RWPE2 (cell line): ENCODE data around the gene SP140L.
"Not testable (repeated sequence)": the region's sequence is repeated elsewhere in the genome, so short reads cannot be mapped to it uniquely, and the experiment has no call there.

ENCODE experiments used
- ATAC-seq: fragments of 200-7000 bp; cut with Tn5 transposase; 3 replicates; pipeline ENCODE4 v1.9.1; 2021; ENCODE audit warnings: low read depth
- DNase-seq: peaks from one replicate; pipeline ENCODE4 v3.0.0-alpha.2; 2020; ENCODE audit warnings: low spot score
- H3K27ac ChIP-seq: fragments of 450-650 bp; 2 replicates; pipeline ENCODE4 v1.5.1; 2017; ENCODE audit warnings: mild to moderate bottlenecking; ENCODE audit not compliant: poor library complexity, severe bottlenecking
- H3K27me3 ChIP-seq: fragments of 250-450 bp; sonication (Bioruptor Pico); 2 replicates; pipeline ENCODE4 v1.5.1; 2021; ENCODE audit warnings: mild to moderate bottlenecking, moderate library complexity; ENCODE audit not compliant: insufficient read depth, poor library complexity, severe bottlenecking
- H3K36me3 ChIP-seq: fragments of 250-450 bp; sonication (Bioruptor Pico); 2 replicates; pipeline ENCODE4 v1.5.1; 2020; ENCODE audit warnings: low read depth, mild to moderate bottlenecking, moderate library complexity
- H3K4me1 ChIP-seq: fragments of 250-450 bp; sonication (Bioruptor Pico); 2 replicates; pipeline ENCODE4 v1.5.1; 2021; ENCODE audit warnings: mild to moderate bottlenecking, moderate library complexity; ENCODE audit not compliant: insufficient read depth, poor library complexity, severe bottlenecking
- H3K4me3 ChIP-seq: fragments of 250-450 bp; sonication (Bioruptor Pico); 2 replicates; pipeline ENCODE4 v1.5.1; 2021; ENCODE audit warnings: mild to moderate bottlenecking, moderate library complexity; ENCODE audit not compliant: severe bottlenecking
- H3K9me3 ChIP-seq: fragments of 250-450 bp; sonication (Bioruptor Pico); 2 replicates; pipeline ENCODE4 v1.5.1; 2021; ENCODE audit warnings: mild to moderate bottlenecking, moderate library complexity; ENCODE audit not compliant: severe bottlenecking
- CTCF ChIP-seq: fragments of 450-650 bp; IDR thresholded peaks from one replicate; pipeline ENCODE4 v1.5.1; 2017; ENCODE audit warnings: mild to moderate bottlenecking, moderate library complexity; ENCODE audit not compliant: poor library complexity, severe bottlenecking

SP140L gene

DNA sequence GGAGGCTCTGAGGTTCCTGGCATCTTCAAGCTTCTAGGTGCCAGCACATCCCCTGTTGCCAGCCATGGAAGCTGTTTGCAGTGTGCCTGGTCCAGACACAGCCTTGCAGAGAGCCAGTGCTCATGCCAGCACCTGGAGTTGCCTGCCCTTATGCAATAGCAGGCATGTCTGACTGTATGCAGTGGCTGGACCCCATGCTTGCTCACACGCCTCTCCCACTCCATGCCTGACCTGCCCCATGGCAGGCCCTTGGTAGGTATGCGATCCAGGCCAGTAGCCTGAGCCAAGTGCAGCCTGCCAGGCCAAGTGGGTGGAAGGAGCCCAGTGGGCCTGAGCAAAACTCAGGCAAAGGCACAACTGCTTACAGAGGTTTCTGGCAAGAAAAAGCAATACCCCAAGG, 19.5 kb upstream of the SP140L start:
- no peaks in the 10 kb centered on the region for H3K9me3 ChIP-seq
- ATAC-seq (no peak), DNase-seq (no peak)
- H3K4me1 ChIP-seq = no peaks in the 10 kb centered on the region
- H3K4me3 ChIP-seq = no peak overlapping the region
- H3K27me3 ChIP-seq = no peaks in the 10 kb centered on the region
- H3K27ac ChIP-seq = no peak overlapping the region
- TF ChIP-seq CTCF = no peak
- no peaks in the 10 kb centered on the region for H3K36me3 ChIP-seq

DNA sequence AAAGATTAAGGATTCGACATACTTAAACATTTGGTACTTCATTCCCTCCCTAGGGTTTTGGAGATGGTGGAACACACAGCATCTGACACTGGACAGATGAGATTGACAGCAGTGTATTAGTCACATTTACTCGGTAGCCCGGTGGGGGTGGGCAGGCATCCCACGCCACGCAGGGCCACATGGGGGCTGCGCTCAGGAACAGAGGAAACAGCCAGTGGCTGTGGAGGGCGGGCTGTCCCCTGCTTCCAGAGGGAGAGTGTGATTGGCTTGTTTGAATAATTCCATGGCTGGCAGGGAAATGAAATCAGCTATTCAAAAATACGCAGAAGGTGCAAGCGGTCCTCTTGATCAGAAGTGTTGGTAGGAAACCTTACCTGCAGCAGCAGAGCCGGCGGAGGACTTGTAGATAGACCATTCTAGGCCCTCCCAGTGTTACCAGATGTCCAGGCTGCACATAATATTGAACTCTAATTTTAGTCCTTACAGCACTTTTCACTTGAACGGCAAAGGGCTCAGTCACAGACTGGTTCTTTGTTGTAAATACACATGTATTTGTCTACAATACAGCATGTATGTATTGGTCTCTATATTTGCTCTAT, 18.5 kb upstream of the SP140L start:
- TF ChIP-seq CTCF = no peak
- Histone ChIP-seq H3K36me3 (no peaks in the 10 kb centered on the region), H3K4me3 (no peak overlapping the region), H3K27ac (no peak overlapping the region), H3K9me3 (no peaks in the 10 kb centered on the region), H3K27me3 (no peaks in the 10 kb centered on the region), H3K4me1 (no peaks in the 10 kb centered on the region)
- no peak for ATAC-seq
- DNase-seq = no peak

- not testable (repeated sequence) for H3K36me3 ChIP-seq, H3K27ac ChIP-seq, H3K9me3 ChIP-seq, H3K4me1 ChIP-seq, H3K4me3 ChIP-seq, DNase-seq, ATAC-seq, H3K27me3 ChIP-seq
These were observed 16.2 kb upstream of the SP140L start for GRCh38 chr2:230310792-230311191.

DNA sequence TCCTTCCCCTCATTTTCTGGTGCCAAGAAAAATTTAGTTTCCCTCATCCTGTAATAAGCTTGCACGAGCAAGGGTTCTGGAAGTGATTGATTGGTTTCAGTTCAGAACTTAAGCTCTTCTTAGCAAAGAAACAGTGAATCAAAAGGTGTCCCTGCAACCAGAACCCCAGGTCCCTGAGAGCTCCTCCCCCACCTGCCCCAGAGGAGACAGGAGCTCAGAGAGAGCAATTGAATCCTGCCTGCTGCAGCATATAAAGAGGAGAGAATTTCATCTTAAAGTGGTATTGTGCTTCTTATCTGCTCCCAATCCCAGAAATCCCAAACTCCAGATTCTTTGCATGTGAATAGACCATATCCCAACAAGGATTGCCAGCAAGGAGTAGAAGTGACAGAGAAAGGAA, 15.4 kb upstream of the SP140L start:
- not testable (repeated sequence) for H3K27ac ChIP-seq, H3K4me1 ChIP-seq, H3K4me3 ChIP-seq, H3K27me3 ChIP-seq, H3K36me3 ChIP-seq, ATAC-seq, H3K9me3 ChIP-seq, DNase-seq

GRCh38 chr2:230312638-230313037, 14.4 kb upstream of the SP140L start:
- H3K9me3 ChIP-seq = no peaks in the 10 kb centered on the region
- TF ChIP-seq CTCF = no peak
- peak; percentile 46; the same call in 1 of the 3 replicates for ATAC-seq

GRCh38 chr2:230317366-230317765, 9.6 kb upstream of the SP140L start:
- no peaks in the 10 kb centered on the region for H3K4me1 ChIP-seq
- TF ChIP-seq CTCF = no peak
- no peak for DNase-seq
- H3K27ac ChIP-seq = no peak overlapping the region
- no peak overlapping the region for H3K4me3 ChIP-seq
- no peaks in the 10 kb centered on the region for H3K9me3 ChIP-seq
- ATAC-seq = no peak
- H3K36me3 ChIP-seq = no peaks in the 10 kb centered on the region
- no peaks in the 10 kb centered on the region for H3K27me3 ChIP-seq

More at GRCh38 chr2:230312638-230313037, 14.4 kb upstream of the SP140L start:
- H3K27me3 ChIP-seq = no peaks in the 10 kb centered on the region
- H3K4me1 ChIP-seq = no peaks in the 10 kb centered on the region
- H3K4me3 ChIP-seq = no peak overlapping the region
- H3K36me3 ChIP-seq = no peaks in the 10 kb centered on the region
- H3K27ac ChIP-seq = no peak overlapping the region
- DNase-seq = no peak
